ENCODE data around the gene CSNK2A1. TPM values are rescaled to one million over a fixed set of nuclear protein-coding genes. Genes with fewer than 3 reads are reported as not detected.

CSNK2A1 gene
- 100 to 1,000 TPM; 105 to 108 TPM for total RNA-seq

DNA sequence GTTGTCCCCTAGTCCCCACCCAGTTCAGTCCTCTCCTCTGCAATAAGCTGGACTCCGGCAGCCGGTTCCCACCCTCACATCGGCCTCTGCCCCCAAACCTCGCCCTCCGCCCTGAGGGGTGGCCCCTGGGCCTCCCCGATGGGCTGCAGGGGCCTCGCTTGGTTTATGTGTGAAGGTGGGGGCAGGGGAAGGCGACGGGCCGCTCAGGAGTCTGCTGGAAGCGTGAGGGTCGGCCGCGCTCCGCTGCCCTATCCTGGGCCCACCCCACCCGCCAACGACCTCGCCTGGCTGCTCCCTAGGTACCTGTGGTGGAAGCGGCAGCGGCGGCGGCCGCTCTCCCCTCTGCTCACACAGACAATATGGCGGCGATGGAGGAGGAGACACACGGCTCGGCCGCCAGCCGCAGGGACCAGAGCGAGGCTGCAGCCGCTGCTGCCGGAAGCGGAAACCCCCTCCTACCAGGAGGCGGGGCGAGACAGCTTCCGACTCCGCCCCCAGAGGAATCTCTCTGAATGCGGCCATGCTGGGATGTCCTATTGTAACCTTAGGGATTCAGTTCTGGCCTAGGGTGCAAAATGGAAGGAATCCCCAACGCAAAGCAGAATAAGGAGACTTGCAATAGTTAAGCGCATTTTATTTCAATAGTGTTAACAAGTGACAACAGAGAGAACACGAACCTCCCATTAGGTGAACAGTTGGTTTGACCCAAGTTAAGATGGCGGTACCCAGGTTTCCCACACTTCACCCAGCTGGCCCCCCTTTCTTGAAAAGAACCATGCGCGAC, at the start of gene CSNK2A1:
CSNK2A1 (minus strand) TSS at position 422 of the 784 bp plus-strand sequence. CDS start 35,239 bp downstream, outside the sequence.

GRCh38 chr20:462199-462991, 81.2 kb downstream of the CSNK2A1 start, which contains the start of gene TBC1D20:
TSS of gene TBC1D20 (minus strand) at chr20:462533. CDS start at chr20:462405, 128 bp downstream.

Other genes with a start within 250 kb of the CSNK2A1 start
- 10 to 100 TPM; 24.7 to 25.8 TPM for gene ZCCHC3, start 246.2 kb downstream of the CSNK2A1 start, total RNA-seq
- gene SOX12, start 218.2 kb downstream of the CSNK2A1 start, total RNA-seq: 1 to 10 TPM; 6.6 to 6.7 TPM
- gene NRSN2, start 196.7 kb downstream of the CSNK2A1 start, total RNA-seq: 1 to 10 TPM in 1 of 2 experiments, under 1 TPM in 1; 0.93 to 1.0 TPM
- 10 to 100 TPM; 30.9 to 31.9 TPM for gene TRIB3, start 163.0 kb downstream of the CSNK2A1 start, total RNA-seq
- gene RBCK1, start 135.5 kb downstream of the CSNK2A1 start, total RNA-seq: 100 to 1,000 TPM; 135 to 139 TPM
- gene TBC1D20, start 81.3 kb downstream of the CSNK2A1 start, total RNA-seq: 10 to 100 TPM; 34.9 to 35.9 TPM
- not detected for gene TCF15, start 66.5 kb upstream of the CSNK2A1 start, total RNA-seq
- 1 to 10 TPM; 6.2 to 6.5 TPM for gene SRXN1, start 109.4 kb upstream of the CSNK2A1 start, total RNA-seq
- gene SCRT2, start 132.0 kb upstream of the CSNK2A1 start, total RNA-seq: not detected
- gene SLC52A3, start 224.7 kb upstream of the CSNK2A1 start, total RNA-seq: not detected